HepG2 (cell line): Measurements from ENCODE around the gene ANKRD55.

ENCODE experiments used
- NR2F6 ChIP-seq, 2 experiments: IDR thresholded peaks; 2 replicates each; pipeline ENCODE4 v1.6.1; 2016; ENCODE audit warnings: antibody characterized with exemption in 1 of 2, mild to moderate bottlenecking in 1 of 2
- PHF21A ChIP-seq: sonication (generic); formaldehyde crosslinking; IDR thresholded peaks from 2 replicates; pipeline ENCODE4 v1.5.0; 2020; ENCODE audit warnings: mild to moderate bottlenecking, missing genetic modification reagents
- SMC3 ChIP-seq: IDR thresholded peaks from 2 replicates; pipeline ENCODE4 v1.6.1; 2011; ENCODE audit warnings: low read length, improper control_type of control experiment

GRCh38 chr5:56093970-56094369 lies 139.2 kb downstream of the ANKRD55 start:
- TF ChIP-seq PHF21A (CRISPR knock-in tag) (no peak), SMC3 (no peak), NR2F6 (IDR thresholded peaks at IDR 0.05) (no peak), NR2F6 (CRISPR knock-in tag; IDR thresholded peaks at IDR 0.05) (no peak)
